GM23248 (cell line): ENCODE results near the gene LIPG. TPM values are rescaled to one million over a fixed set of nuclear protein-coding genes. Genes with fewer than 3 reads are reported as not detected.

Experiments used
- DNase-seq: peaks from one replicate; pipeline ENCODE4 v3.0.0-alpha.2; 2015
- H2AFZ ChIP-seq: fragments of 200-600 bp; sonication (generic); 2 replicates; pipeline ENCODE4 v1.6.1; 2016; ENCODE audit warnings: antibody characterized with exemption
- H3F3A ChIP-seq: fragments of 200-600 bp; sonication (generic); 2 replicates; pipeline ENCODE4 v1.6.1; 2016; ENCODE audit warnings: mild to moderate bottlenecking, antibody characterized with exemption, mixed run types; ENCODE audit not compliant: insufficient read depth
- H3K27ac ChIP-seq: fragments of 200-600 bp; sonication (generic); 2 replicates; pipeline ENCODE4 v1.5.1; 2016; ENCODE audit warnings: mild to moderate bottlenecking
- H3K27me3 ChIP-seq: fragments of 200-600 bp; sonication (generic); replicated peaks from 2 replicates; pipeline ENCODE4 v1.6.1; 2016; ENCODE audit warnings: mild to moderate bottlenecking; ENCODE audit not compliant: insufficient read depth
- H3K36me3 ChIP-seq: fragments of 200-600 bp; sonication (generic); 2 replicates; pipeline ENCODE4 v1.6.1; 2016; ENCODE audit warnings: low read depth, mild to moderate bottlenecking
- H3K4me1 ChIP-seq: fragments of 200-600 bp; sonication (generic); 2 replicates; pipeline ENCODE4 v1.6.1; 2016; ENCODE audit warnings: mild to moderate bottlenecking; ENCODE audit not compliant: insufficient read depth
- H3K4me2 ChIP-seq: fragments of 200-600 bp; sonication (generic); one replicate; pipeline ENCODE4 v1.6.1; 2016; ENCODE audit warnings: mild to moderate bottlenecking; ENCODE audit not compliant: unreplicated experiment
- H3K4me3 ChIP-seq: fragments of 200-600 bp; sonication (generic); 2 replicates; pipeline ENCODE4 v1.5.1; 2016; ENCODE audit warnings: mild to moderate bottlenecking
- H3K79me2 ChIP-seq: fragments of 200-600 bp; sonication (generic); 2 replicates; pipeline ENCODE4 v1.6.1; 2016; ENCODE audit warnings: mild to moderate bottlenecking; ENCODE audit not compliant: insufficient read depth
- H3K9ac ChIP-seq: fragments of 200-600 bp; sonication (generic); 2 replicates; pipeline ENCODE4 v1.6.1; 2016; ENCODE audit warnings: mild to moderate bottlenecking
- H3K9me2 ChIP-seq: fragments of 200-600 bp; sonication (generic); 2 replicates; pipeline ENCODE4 v1.6.1; 2016; ENCODE audit warnings: mixed run types, mild to moderate bottlenecking, moderate library complexity; ENCODE audit not compliant: insufficient read depth
- H3K9me3 ChIP-seq: fragments of 200-600 bp; sonication (generic); one replicate; pipeline ENCODE4 v1.6.1; 2017; ENCODE audit warnings: low read depth
- H4K20me1 ChIP-seq: fragments of 200-600 bp; sonication (generic); 2 replicates; pipeline ENCODE4 v1.6.0; 2016; ENCODE audit not compliant: insufficient read depth
- EZH2 ChIP-seq: fragments of 200-600 bp; sonication (generic); IDR thresholded peaks from 2 replicates; pipeline ENCODE4 v1.6.1; 2018; ENCODE audit warnings: antibody characterized with exemption, mild to moderate bottlenecking; ENCODE audit not compliant: insufficient read depth, poor library complexity, severe bottlenecking
- EZH2phosphoT487 ChIP-seq: fragments of 200-600 bp; sonication (generic); IDR thresholded peaks from 2 replicates; pipeline ENCODE4 v1.6.1; 2018; ENCODE audit warnings: antibody characterized with exemption, moderate library complexity, mild to moderate bottlenecking, low read depth; ENCODE audit not compliant: insufficient read depth
- WGBS, 2 experiments: methylation state at CpG; one replicate each; pipeline ENCODE4 v1.1.6; 2015 to 2017; ENCODE audit warnings: low lambda C conversion rate in 2 of 2, low coverage in 1 of 2; ENCODE audit errors: missing lambda C conversion rate in 2 of 2; 5-methylcytosine and 5-hydroxymethylcytosine counted together
- in situ Hi-C: fragments of 300-500 bp; cut with MboI; formaldehyde crosslinking; loops from 2 replicates; pipeline ENCODE4 v1.15.0; 2020
- polyA plus RNA-seq: library from polyadenylated mRNA; unstranded; fragments of >200 nt; fragmentation: Nextera tagmentation; extraction: Ambion mirVana; gene quantifications from 2 replicates; pipeline ENCODE4 v1.2.1, GENCODE V29; 2016
- total RNA-seq: library from RNA; depleted of rRNA; stranded (reverse); fragments of >200 nt; shearing (Covaris generic); gene quantifications from 2 replicates; pipeline ENCODE4 v1.2.3, GENCODE V29; 2014

LIPG gene
- total and polyA plus RNA-seq, 2 experiments from 2014 or later: 0.38 to 0.43 TPM

GRCh38 chr18:49611316-49611715 is 49.5 kb downstream of the LIPG start:
- no peaks in the 10 kb centered on the region for H3K79me2 ChIP-seq
- H3K9me2 ChIP-seq: no peaks in the 10 kb centered on the region
- no peak for TF ChIP-seq EZH2
- no peak overlapping the region for H3K9ac ChIP-seq
- no peak overlapping the region for H3K4me3 ChIP-seq
- H3K4me2 ChIP-seq: no peak overlapping the region
- H3K9me3 ChIP-seq: no peaks in the 10 kb centered on the region
- in situ Hi-C loops: no loop called here
- WGBS, 2 experiments: 51 to 71% methylated on average over 3 of the region's 3 CpGs
- DNase-seq: no peak
- no peaks in the 10 kb centered on the region for H4K20me1 ChIP-seq
- no peak overlapping the region for H2AFZ ChIP-seq
- peaks cover 9% of the 10 kb centered on the region for H3K4me1 ChIP-seq
- no peak overlapping the region for H3K27ac ChIP-seq
- no peaks in the 10 kb centered on the region; the same call in 1 of the 2 replicates for H3K27me3 ChIP-seq
- H3K36me3 ChIP-seq: no peaks in the 10 kb centered on the region
- H3F3A ChIP-seq: peaks cover 5% of the 10 kb centered on the region; the same call in 1 of the 2 replicates

DNA sequence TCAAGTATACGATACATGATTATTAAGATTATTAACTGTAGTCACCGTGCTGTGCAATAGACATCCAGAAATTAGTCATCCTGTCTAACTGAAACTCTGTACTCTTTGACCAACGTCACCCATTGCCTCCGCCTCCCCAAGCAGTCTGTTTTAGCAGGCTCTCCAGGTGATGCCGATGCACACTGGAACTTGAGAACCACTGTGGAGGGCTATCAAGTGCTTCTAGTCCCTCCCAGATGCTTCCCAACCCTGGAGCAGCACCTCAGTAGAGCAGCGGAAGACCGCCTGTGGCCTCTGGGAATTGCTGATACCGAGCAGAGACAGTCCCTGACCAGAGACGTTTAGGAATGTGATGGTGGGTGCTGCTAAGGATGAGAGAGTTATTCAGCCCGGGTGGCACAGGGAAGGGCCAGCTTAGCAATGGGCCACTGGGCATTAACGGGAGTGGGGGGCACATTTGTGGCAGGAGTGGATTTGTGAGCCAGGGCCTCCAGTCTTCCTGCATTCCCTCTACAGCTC is 50.7 kb downstream of the LIPG start:
- DNase-seq: no peak
- Histone ChIP-seq H3K9me3 (no peaks in the 10 kb centered on the region), H4K20me1 (no peaks in the 10 kb centered on the region), H3K27me3 (no peaks in the 10 kb centered on the region; the same call in 1 of the 2 replicates), H3K4me2 (no peak overlapping the region), H3K27ac (no peak overlapping the region), H3K4me3 (no peak overlapping the region), H3F3A (peaks cover 5% of the 10 kb centered on the region; the same call in 1 of the 2 replicates), H2AFZ (no peak overlapping the region), H3K9ac (no peak overlapping the region), H3K9me2 (no peaks in the 10 kb centered on the region), H3K79me2 (no peaks in the 10 kb centered on the region), H3K36me3 (no peaks in the 10 kb centered on the region), H3K4me1 (peaks cover 9% of the 10 kb centered on the region)
- in situ Hi-C loops: no loop called here
- WGBS, 2 experiments: 67 to 70% methylated on average over 11 of the region's 11 CpGs
- no peak for TF ChIP-seq EZH2phosphoT487
- TF ChIP-seq EZH2: no peak

- Histone ChIP-seq H3K27me3 (no peaks in the 10 kb centered on the region; the same call in 1 of the 2 replicates), H3K4me1 (peaks cover 9% of the 10 kb centered on the region), H4K20me1 (no peaks in the 10 kb centered on the region), H3K36me3 (no peaks in the 10 kb centered on the region), H3K9ac (no peak overlapping the region), H3K9me3 (no peaks in the 10 kb centered on the region), H3K9me2 (no peaks in the 10 kb centered on the region), H2AFZ (no peak overlapping the region), H3K4me2 (no peak overlapping the region), H3K79me2 (no peaks in the 10 kb centered on the region), H3F3A (peaks cover 5% of the 10 kb centered on the region; the same call in 1 of the 2 replicates), H3K27ac (no peak overlapping the region), H3K4me3 (no peak overlapping the region)
- no peak for DNase-seq
- WGBS, 2 experiments: 54% methylated on average over 7 of the region's 7 CpGs
- in situ Hi-C loops: no loop called here
- TF ChIP-seq EZH2phosphoT487 (no peak), EZH2 (no peak)
Observed at GRCh38 chr18:49613141-49613640, 51.3 kb downstream of the LIPG start.

DNA sequence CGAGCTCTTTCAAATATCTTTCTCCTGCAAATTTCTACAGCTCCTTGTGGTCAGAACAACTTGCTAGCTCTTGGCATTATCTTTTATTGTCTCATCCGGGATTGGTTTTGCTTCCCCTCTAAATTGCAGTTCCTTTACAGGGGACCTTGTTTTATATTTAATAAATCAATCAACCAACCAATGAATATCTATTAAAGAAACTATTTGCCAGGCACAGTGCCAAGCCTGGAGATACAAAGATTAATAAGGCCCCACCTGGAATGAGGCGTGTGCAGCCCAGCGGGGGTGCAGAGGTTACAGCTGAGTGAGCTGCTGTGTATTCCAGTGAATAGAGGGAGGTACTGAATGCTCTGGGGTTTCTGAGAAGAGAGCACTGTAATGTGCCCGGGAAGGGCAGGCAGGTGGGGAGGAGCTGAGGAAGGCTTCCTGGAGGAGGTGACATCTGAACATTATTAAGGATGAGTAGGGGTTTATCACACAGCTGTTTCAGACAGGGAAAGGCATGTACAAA is 51.8 kb downstream of the LIPG start:
- Histone ChIP-seq H3K79me2 (no peaks in the 10 kb centered on the region), H3F3A (peaks cover 5% of the 10 kb centered on the region; the same call in 1 of the 2 replicates), H3K4me2 (no peak overlapping the region), H3K27me3 (no peaks in the 10 kb centered on the region; the same call in 1 of the 2 replicates), H3K36me3 (no peaks in the 10 kb centered on the region), H3K4me1 (peaks cover 9% of the 10 kb centered on the region), H3K27ac (no peak overlapping the region), H3K9me2 (no peaks in the 10 kb centered on the region), H3K9me3 (no peaks in the 10 kb centered on the region), H3K4me3 (no peak overlapping the region), H3K9ac (no peak overlapping the region), H2AFZ (no peak overlapping the region), H4K20me1 (no peaks in the 10 kb centered on the region)
- in situ Hi-C loops: no loop called here
- DNase-seq: no peak
- 34 to 36% methylated on average over 5 of the region's 5 CpGs for WGBS, 2 experiments
- TF ChIP-seq EZH2phosphoT487: no peak
- no peak for TF ChIP-seq EZH2
